Measurements from ENCODE around the gene LRRC27. TPM values are rescaled to one million over a fixed set of nuclear protein-coding genes. Genes with fewer than 3 reads are reported as not detected.

LRRC27 gene
- total and polyA plus RNA-seq, 2 of the 4 experiments (the other 2 are of a cell fraction), result 3.8 to 5.3 TPM

DNA sequence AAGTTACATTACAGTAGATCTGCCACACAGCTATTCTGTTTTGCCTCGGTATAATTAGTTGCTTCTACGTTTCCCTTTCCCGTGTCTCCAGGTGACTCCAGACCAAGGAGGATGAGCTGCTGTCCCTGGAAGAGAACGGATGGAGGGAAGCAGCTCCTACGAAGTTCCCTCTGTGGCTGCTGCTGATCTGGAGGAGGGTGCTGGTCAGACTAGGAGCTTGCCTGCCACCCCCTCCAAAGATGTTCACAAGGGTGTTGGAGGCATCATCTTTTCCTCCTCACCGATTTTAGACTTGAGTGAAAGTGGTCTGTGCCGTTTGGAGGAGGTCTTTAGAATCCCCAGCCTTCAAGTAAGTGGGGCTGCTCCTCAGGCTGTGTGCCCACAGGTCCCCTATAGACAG, 1.4 kb downstream of the LRRC27 start:
- no peak overlapping the region for H3K4me2 ChIP-seq (ENCODE audit: low read depth, low read length)
- H3K79me1 ChIP-seq (ENCODE audit: low read depth in 1 of 2, low read length in 2 of 2), result peaks cover 12 to 35% of the 10 kb centered on the region in 2 experiments
- H2BK20ac ChIP-seq (ENCODE audit: low read depth, low read length), result no peak overlapping the region
- H3K4me3 ChIP-seq (ENCODE audit: insufficient read depth, low read depth, low read length), result no peak overlapping the region
- H3K9me1 ChIP-seq (ENCODE audit: insufficient read depth, low read length), result peaks cover 3% of the 10 kb centered on the region; the same call in 1 of the 2 replicates
- no peak overlapping the region for H2BK15ac ChIP-seq (ENCODE audit: low read depth, low read length)
- peaks cover 6% of the 10 kb centered on the region for H3K4me1 ChIP-seq (ENCODE audit: control insufficient read depth, insufficient read depth, low read length)
- H4K20me1 ChIP-seq (ENCODE audit: insufficient read depth, low read length), result 0 out of 2 replicates have a peak, but pooled peaks cover 3% of the 10 kb centered on the region
- no peak overlapping the region for H4K8ac ChIP-seq (ENCODE audit: low read depth in 2 of 2, low read length in 2 of 2)
- H2AFZ ChIP-seq (replicated peaks; ENCODE audit: low read length, poor library complexity), result peak overlapping the region; percentile 14
- H3K4ac ChIP-seq (ENCODE audit: low read depth, low read length), result no peak overlapping the region
- H2AK5ac ChIP-seq (ENCODE audit: low read depth, low read length), result no peak overlapping the region
- ATAC-seq (ENCODE audit: low read depth), result no peak
- no peak overlapping the region for H3K18ac ChIP-seq (ENCODE audit: low read depth, low read length)
- H2BK5ac ChIP-seq (ENCODE audit: low read depth, low read length, poor library complexity, severe bottlenecking), result no peak overlapping the region
- H3K9me3 ChIP-seq (ENCODE audit: control insufficient read depth, insufficient read depth, low read length), result no peaks in the 10 kb centered on the region
- no peak overlapping the region for H4K5ac ChIP-seq (ENCODE audit: low read depth, low read length)
- ChIA-PET CTCF (no interaction called here), POLR2A (ENCODE audit: unreplicated experiment) (no interaction called here)
- no peak overlapping the region for H4K91ac ChIP-seq (ENCODE audit: insufficient read depth, low read depth, low read length)
- TF ChIP-seq CHD1 (IDR thresholded peaks at IDR 0.05; ENCODE audit: low read depth, low read length), result no peak
- no peak for TF ChIP-seq NFE2L2 (IDR thresholded peaks at IDR 0.05; ENCODE audit: low read depth, low read length)
- TF ChIP-seq RAD21 (IDR thresholded peaks at IDR 0.05; ENCODE audit: low read length), result no peak
- no peak for TF ChIP-seq MAFK (IDR thresholded peaks at IDR 0.05; ENCODE audit: low read depth, low read length)
- no peak for TF ChIP-seq CEBPB (IDR thresholded peaks at IDR 0.05; ENCODE audit: low read depth, low read length)
- TF ChIP-seq, protein P1, sequence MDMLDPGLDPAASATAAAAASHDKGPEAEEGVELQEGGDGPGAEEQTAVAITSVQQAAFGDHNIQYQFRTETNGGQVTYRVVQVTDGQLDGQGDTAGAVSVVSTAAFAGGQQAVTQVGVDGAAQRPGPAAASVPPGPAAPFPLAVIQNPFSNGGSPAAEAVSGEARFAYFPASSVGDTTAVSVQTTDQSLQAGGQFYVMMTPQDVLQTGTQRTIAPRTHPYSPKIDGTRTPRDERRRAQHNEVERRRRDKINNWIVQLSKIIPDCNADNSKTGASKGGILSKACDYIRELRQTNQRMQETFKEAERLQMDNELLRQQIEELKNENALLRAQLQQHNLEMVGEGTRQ (IDR thresholded peaks at IDR 0.05; ENCODE audit: low read depth, low read length), result no peak
- TF ChIP-seq MXI1 (IDR thresholded peaks at IDR 0.05; ENCODE audit: borderline replicate concordance, low read depth, low read length), result no peak
- no peak for TF ChIP-seq RCOR1 (IDR thresholded peaks at IDR 0.05; ENCODE audit: insufficient replicate concordance, low read length)
- TF ChIP-seq RFX5 (IDR thresholded peaks at IDR 0.05; ENCODE audit: low read depth, low read length), result no peak
- no peaks in the 10 kb centered on the region for H3K27me3 ChIP-seq (ENCODE audit: control insufficient read depth, insufficient read depth, low read length)
- in situ Hi-C loops (cut with MboI; ENCODE audit: low sequenced_read_pairs), result no loop called here
- H3K56ac ChIP-seq (ENCODE audit: extremely low read depth, insufficient read depth, low read length), result no peak overlapping the region
- intact Hi-C loops (cut with micrococcal nuclease), result no loop called here
- H2BK120ac ChIP-seq (ENCODE audit: low read depth, low read length), result no peak overlapping the region
- DNase-seq, result no peak
- no TSS peak for BruUV-seq (replicated peaks)
- H3K9ac ChIP-seq (ENCODE audit: low read depth, low read length), result no peak overlapping the region
- dilution Hi-C loops (cut with HindIII; ENCODE audit: low sequenced_read_pairs, unreplicated experiment), result loop anchor here (25.0 kb wide), 1 partner anchor 96 kb away; no protein-coding TSS in a partner anchor
- no peak overlapping the region for H3K23ac ChIP-seq (ENCODE audit: low read depth, low read length)
- H2AK9ac ChIP-seq (replicated peaks; ENCODE audit: low read depth, low read length, poor library complexity), result no peak overlapping the region
- no peak overlapping the region for H3K27ac ChIP-seq (ENCODE audit: insufficient read depth, low read length)
- no CpG with 5 or more reads among the region's 7 CpGs for WGBS, 2 experiments (ENCODE audit: extremely low coverage in 2 of 2, insufficient read length in 1 of 2)
- no peak overlapping the region for H3K14ac ChIP-seq (replicated peaks; ENCODE audit: low read depth, low read length)
- H3K36me3 ChIP-seq (ENCODE audit: control insufficient read depth, insufficient read depth, low read length), result peaks cover 13% of the 10 kb centered on the region; the same call in 1 of the 2 replicates
